HG03060 (cell line): ENCODE results near the gene SULT6B1.
"Not testable (repeated sequence)": the region's sequence is repeated elsewhere in the genome, so short reads cannot be mapped to it uniquely, and the experiment has no call there.

ENCODE experiments used
- ATAC-seq: cut with Tn5 transposase; IDR thresholded peaks from one replicate; pipeline ENCODE4 v1.9.1; 2021; ENCODE audit warnings: low read depth, moderate number of reproducible peaks; ENCODE audit not compliant: unreplicated experiment

Gene SULT6B1

DNA sequence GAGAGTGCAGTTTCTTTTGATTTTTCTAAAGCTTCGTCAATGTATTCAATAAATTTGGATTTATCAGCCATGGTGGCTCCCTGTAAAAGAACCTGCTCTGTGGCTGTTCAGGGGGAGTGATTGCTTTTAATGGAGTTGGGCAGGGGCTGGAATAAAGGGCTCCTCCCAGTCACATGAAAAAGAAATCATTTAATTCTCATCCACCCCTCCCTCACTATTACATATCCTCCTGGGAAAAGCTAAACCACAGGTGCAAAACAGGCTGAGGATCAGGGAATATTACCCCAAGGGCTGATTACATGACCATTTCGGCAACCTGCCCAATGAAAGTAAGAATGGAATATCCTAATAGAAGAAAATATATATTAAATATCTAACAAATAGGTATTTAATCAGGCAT is at the start of gene SULT6B1:
TSS of gene SULT6B1 (minus strand) at position 101 of the 400 bp plus-strand sequence. CDS start at position 71, 30 bp downstream.
- ATAC-seq, result no peak

- no peak for ATAC-seq
These were observed 43.9 kb upstream of the SULT6B1 start for GRCh38 chr2:37232131-37232933.

DNA sequence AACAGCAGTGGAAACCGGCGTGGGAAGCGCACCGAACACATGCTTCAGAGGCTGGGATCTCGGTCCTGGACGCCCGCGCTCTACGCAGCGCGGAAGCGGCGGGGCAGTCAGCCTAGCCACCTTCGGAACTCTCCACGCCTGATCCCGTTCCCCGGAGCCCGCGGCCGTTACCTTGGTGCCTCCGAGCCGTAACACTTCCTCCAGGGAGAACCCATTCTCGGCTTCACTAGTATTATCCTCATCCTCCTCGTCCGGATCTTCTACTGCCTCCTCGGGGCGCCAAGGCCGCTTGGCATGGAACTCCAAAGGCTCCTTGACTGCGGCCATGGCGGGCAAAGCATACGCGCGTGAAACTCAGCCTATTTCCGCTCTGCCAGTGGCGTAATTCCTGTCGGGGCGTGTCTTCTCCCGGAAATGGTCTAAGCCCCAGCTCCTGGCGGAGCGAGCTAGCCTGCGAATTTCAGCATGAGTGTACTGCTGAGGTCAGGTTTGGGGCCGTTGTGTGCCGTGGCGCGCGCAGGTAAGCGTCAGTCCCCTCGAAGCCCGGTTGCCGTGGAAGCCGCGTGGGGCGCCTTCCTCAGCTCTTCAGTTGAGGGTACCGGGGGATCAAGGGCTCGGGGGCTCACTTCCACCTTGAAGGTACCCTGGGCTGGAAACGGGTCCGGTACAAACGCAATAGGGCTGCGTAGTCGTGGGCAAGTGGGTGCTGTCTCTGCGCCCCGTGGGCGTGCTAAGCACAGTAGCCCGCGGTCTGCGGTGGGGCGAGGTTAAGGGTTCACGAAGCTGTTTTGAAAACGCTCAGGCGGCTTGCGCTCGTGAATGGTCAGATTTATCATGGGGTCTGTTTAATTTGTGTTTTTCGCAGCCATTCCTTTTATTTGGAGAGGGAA is 43.0 kb upstream of the SULT6B1 start, which contains the start of the genes CEBPZ and NDUFAF7:
TSS of gene CEBPZ (minus strand) at position 356 of the 890 bp plus-strand sequence. CDS start at position 327, 29 bp downstream.
TSS of gene NDUFAF7 (plus strand) at position 418 of the 890 bp plus-strand sequence. CDS start at position 466, 48 bp downstream.
- ATAC-seq, result peak; percentile 74

GRCh38 chr2:37230581-37230980 is 42.1 kb upstream of the SULT6B1 start:
- no peak for ATAC-seq

- no peak for ATAC-seq
These were observed 40.3 kb upstream of the SULT6B1 start for GRCh38 chr2:37228788-37229187.

GRCh38 chr2:37226863-37227262 is 38.4 kb upstream of the SULT6B1 start:
- no peak for ATAC-seq

DNA sequence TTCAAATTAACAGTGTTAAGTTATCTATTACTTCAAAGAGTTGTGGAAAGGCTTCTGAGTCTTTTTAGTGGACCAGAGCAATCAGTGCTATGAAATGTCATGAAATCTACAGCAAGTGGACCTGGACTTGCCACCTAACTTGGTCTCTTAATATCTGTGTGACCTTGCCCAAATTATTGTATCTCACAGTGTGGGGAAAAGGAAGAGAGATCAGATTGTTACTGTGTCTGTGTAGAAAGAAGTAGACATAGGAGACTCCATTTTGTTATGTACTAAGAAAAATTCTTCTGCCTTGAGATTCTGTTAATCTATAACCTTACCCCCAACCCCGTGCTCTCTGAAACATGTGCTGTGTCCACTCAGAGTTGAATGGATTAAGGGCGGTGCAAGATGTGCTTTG is 36.7 kb upstream of the SULT6B1 start:
- ATAC-seq, result not testable (repeated sequence)

DNA sequence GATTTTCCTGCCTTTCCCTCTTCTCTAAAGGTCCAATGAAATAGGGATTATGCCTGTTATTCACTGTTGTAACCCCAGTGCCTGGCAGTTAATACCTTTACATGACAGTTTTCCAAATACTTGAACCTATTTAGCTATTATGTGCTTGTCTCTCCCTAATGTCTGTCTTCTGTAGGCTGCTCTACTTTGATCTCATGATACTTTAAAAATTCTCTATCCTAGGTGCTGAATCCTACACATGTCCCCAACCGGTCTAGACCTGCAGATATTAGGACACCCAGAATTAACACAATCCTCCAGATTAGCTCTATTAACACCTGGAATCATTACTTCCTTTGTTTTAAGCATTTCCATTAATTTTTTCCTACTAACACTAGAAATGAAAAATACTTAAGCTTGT is 35.6 kb upstream of the SULT6B1 start:
- no peak for ATAC-seq

DNA sequence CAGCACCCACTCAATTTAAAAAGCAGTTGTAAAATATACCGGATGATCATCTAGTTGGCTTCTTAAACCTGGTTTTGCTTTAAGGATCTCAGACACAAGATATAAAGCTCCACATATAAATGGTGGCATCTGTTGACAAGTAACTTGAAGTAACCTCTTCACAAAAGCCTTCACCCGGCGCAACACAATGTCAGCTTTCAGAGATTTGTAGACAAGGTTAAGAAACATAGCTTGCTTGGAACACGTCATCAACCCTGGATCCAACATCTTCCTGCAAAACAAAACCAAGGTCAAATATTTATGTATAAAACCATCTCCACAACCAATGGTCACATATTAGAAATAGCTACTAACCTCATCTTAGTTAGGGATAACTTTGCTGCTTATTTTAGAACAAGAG is 34.7 kb upstream of the SULT6B1 start:
- no peak for ATAC-seq

GRCh38 chr2:37219046-37219445 is 30.6 kb upstream of the SULT6B1 start:
- no peak for ATAC-seq

GRCh38 chr2:37215250-37215649 is 26.8 kb upstream of the SULT6B1 start:
- ATAC-seq, result no peak

- ATAC-seq, result no peak
These were observed 23.5 kb upstream of the SULT6B1 start for GRCh38 chr2:37211939-37212338.

- ATAC-seq, result no peak
These were observed 22.7 kb upstream of the SULT6B1 start for GRCh38 chr2:37211212-37211611.

DNA sequence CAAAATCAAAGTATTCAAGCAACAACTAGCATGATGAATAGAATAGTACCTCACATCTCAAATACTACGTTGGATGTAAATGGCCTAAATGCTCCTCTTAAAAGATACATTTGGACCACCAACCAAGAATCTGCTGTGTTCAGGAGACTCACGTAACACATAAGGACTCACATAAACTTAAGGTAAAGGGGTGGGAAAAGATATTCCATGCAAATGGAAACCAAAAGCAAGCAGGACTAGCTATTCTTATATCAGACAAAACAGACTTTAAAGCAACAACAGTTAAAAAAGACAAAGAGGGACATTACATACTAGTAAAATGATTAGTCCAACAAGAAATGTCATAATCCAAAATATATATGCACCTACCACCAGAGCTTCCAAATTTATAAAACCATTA is 18.3 kb upstream of the SULT6B1 start:
- not testable (repeated sequence) for ATAC-seq

DNA sequence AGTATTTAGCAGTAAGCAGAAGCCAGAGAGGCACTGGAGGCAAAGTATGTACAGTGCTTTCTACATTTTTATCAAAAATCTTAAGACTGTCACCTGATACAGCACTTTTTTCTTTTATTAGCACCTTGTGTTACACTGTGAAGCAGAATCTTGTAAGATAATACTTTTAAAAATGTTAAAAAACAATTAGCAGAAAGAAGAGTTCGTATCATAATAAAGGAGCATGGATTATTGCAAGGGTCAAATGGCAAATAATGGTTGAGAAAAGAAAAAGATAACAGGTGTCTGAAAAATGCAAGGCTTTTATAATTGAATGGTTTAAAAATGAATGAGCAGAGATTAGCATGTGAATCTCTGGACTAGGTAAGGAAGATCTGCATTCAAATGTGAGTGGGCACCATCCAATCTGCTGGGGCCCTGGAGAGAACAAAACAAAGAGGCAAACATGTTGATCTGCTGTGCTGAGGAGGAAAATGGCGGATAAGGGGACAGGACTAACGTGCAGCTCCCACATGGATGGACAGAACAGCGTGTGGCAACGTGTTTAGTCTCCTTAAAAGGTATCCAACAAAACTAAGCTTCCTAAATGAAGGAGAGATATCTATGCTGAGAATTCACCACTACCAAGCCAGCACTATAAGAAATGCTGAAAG is 17.3 kb upstream of the SULT6B1 start:
- ATAC-seq, result no peak

GRCh38 chr2:37205071-37205661 is 16.7 kb upstream of the SULT6B1 start:
- not testable (repeated sequence) for ATAC-seq

GRCh38 chr2:37203708-37204107 is 15.2 kb upstream of the SULT6B1 start:
- ATAC-seq, result no peak

DNA sequence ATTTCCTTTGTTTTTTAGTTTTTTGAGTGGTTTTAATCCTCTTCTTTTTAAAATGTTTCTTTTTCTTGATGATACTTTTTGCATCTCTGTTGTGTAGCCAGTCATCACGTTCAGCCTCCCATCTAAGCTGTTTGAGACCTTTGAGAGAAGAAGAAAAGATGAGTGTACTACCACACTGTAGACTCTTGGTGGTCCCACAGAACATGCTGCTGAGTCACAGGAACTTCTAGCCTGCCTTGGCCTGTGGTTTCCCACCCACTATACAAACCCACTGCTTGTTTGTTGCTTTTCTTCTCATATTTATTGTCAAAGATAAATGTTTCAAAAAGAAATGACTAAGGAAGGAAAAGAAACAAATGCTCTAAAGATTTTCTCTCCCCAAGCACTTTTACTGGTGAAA is 13.3 kb upstream of the SULT6B1 start:
- ATAC-seq, result no peak

GRCh38 chr2:37201208-37201607 is 12.7 kb upstream of the SULT6B1 start:
- ATAC-seq, result no peak

- no peak for ATAC-seq
These were observed 10.2 kb upstream of the SULT6B1 start for GRCh38 chr2:37198681-37199065.
